H1 (cell line): ENCODE measurements around the gene NRBF2. TPM values are rescaled to one million over a fixed set of nuclear protein-coding genes. Genes with fewer than 3 reads are reported as not detected.

ENCODE experiments used
- CTCF ChIA-PET: fragments of 300-600 bp; sonication (Branson Sonifier 250); formaldehyde crosslinking; loops from one replicate; lab custom pipeline; 2021; ENCODE audit not compliant: partially characterized antibody; lab: Charles Lee
- POLR2A ChIA-PET: fragments of 300-600 bp; sonication (Branson Sonifier 250); formaldehyde crosslinking; loops from one replicate; lab custom pipeline; 2021; ENCODE audit warnings: inconsistent platforms; ENCODE audit not compliant: partially characterized antibody; lab: Charles Lee
- DNase-seq, 2 experiments: peaks; one replicate each; pipeline versions ENCODE4 v3.0.0 to v3.0.0-alpha.2; 2010 to 2022; ENCODE audit warnings: low spot score in 2 of 2, low read depth in 1 of 2, mixed read lengths in 1 of 2
- FAIRE-seq: peaks from 2 replicates; lab custom pipeline; 2011; peaks lifted over from hg19 to GRCh38; lab: Jason Lieb, UNC
- H2AFZ ChIP-seq: 2 replicates; pipeline ENCODE4 v1.8.1; 2012; ENCODE audit warnings: low read length, inconsistent platforms
- H2AK5ac ChIP-seq: 2 replicates; pipeline ENCODE4 v1.6.1; 2013; ENCODE audit warnings: low read depth, low read length
- H2BK120ac ChIP-seq: replicated peaks from 2 replicates; pipeline ENCODE3; 2013; ENCODE audit warnings: low read depth, low read length, inconsistent platforms
- H2BK12ac ChIP-seq: 2 replicates; pipeline ENCODE4 v1.6.1; 2013; ENCODE audit warnings: low read depth, low read length
- H2BK15ac ChIP-seq: 2 replicates; pipeline ENCODE4 v1.6.1; 2013; ENCODE audit warnings: low read length
- H2BK20ac ChIP-seq: 2 replicates; pipeline ENCODE4 v1.6.1; 2013; ENCODE audit warnings: low read length
- H2BK5ac ChIP-seq: 2 replicates; pipeline ENCODE4 v1.6.1; 2013; ENCODE audit warnings: low read depth, low read length
- H3K14ac ChIP-seq: 2 replicates; pipeline ENCODE4 v1.6.1; 2013; ENCODE audit warnings: inconsistent platforms; ENCODE audit not compliant: insufficient read length
- H3K18ac ChIP-seq: 2 replicates; pipeline ENCODE4 v1.6.1; 2013; ENCODE audit warnings: low read length; ENCODE audit errors: extremely low read depth
- H3K23ac ChIP-seq: 2 replicates; pipeline ENCODE4 v1.6.1; 2013; ENCODE audit warnings: inconsistent platforms; ENCODE audit not compliant: insufficient read length
- H3K23me2 ChIP-seq: 2 replicates; pipeline ENCODE4 v1.6.1; 2013; ENCODE audit warnings: low read depth, low read length
- H3K27ac ChIP-seq: 2 replicates; pipeline ENCODE4 v1.6.1; 2011; ENCODE audit warnings: low read depth, low read length, inconsistent platforms
- H3K27me3 ChIP-seq, 4 experiments: replicated peaks in 1 of 4; 1 replicate in 1 of 4; 2 replicates in 3 of 4; pipeline versions ENCODE4 v1.6.1 to v1.8.1; 2011 to 2013; ENCODE audit warnings: low read length in 3 of 4, mild to moderate bottlenecking in 3 of 4, inconsistent platforms in 2 of 4, mixed read lengths in 2 of 4, moderate library complexity in 1 of 4; ENCODE audit not compliant: control insufficient read depth in 3 of 4, insufficient read depth in 3 of 4; ENCODE audit errors: extremely low read depth in 1 of 4
- H3K36me3 ChIP-seq, 4 experiments: 2 replicates each; pipeline versions ENCODE4 v1.6.1 to v1.8.1; 2011 to 2013; ENCODE audit warnings: mild to moderate bottlenecking in 4 of 4, low read length in 3 of 4, moderate library complexity in 2 of 4, control low read depth in 1 of 4, inconsistent platforms in 1 of 4; ENCODE audit not compliant: insufficient read depth in 4 of 4, control insufficient read depth in 2 of 4
- H3K4ac ChIP-seq: replicated peaks from 2 replicates; pipeline ENCODE3; 2013; ENCODE audit warnings: low read length, low read depth, mixed read lengths, inconsistent platforms; ENCODE audit not compliant: insufficient read length
- H3K4me1 ChIP-seq, 4 experiments: replicated peaks in 1 of 4; 1 replicate in 1 of 4; 2 replicates in 3 of 4; pipeline versions ENCODE4 v1.6.1 to v1.8.1; 2011 to 2013; ENCODE audit warnings: low read length in 3 of 4, inconsistent platforms in 2 of 4, mixed read lengths in 1 of 4; ENCODE audit not compliant: insufficient read depth in 4 of 4, control insufficient read depth in 3 of 4
- H3K4me2 ChIP-seq, 2 experiments: 2 replicates each; pipeline versions ENCODE4 v1.6.1 to v1.8.1; 2011 to 2013; ENCODE audit warnings: low read depth in 2 of 2, low read length in 2 of 2, control low read depth in 1 of 2, inconsistent platforms in 1 of 2, mild to moderate bottlenecking in 1 of 2; ENCODE audit not compliant: insufficient read depth in 1 of 2
- H3K4me3 ChIP-seq, 4 experiments: fragments of 200-600, 300-600 bp in 1 of 4; sonication (generic), shearing (Covaris generic), sonication (Bioruptor Twin) in 1 of 4; 2 replicates each; pipeline versions ENCODE4 v1.5.1 to v1.8.1; 2011 to 2016; ENCODE audit warnings: low read length in 4 of 4, low read depth in 3 of 4, control low read depth in 2 of 4, inconsistent platforms in 2 of 4, mild to moderate bottlenecking in 2 of 4, mixed read lengths in 1 of 4, moderate library complexity in 1 of 4; ENCODE audit not compliant: insufficient read depth in 2 of 4; ENCODE audit errors: extremely low read depth in 1 of 4
- H3K56ac ChIP-seq: replicated peaks from 2 replicates; pipeline ENCODE3; 2013; ENCODE audit warnings: low read depth, mild to moderate bottlenecking, mixed read lengths, low read length, inconsistent platforms; ENCODE audit not compliant: insufficient read length
- H3K79me1 ChIP-seq: 2 replicates; pipeline ENCODE4 v1.6.1; 2013; ENCODE audit warnings: low read depth, low read length, control low read depth
- H3K79me2 ChIP-seq, 2 experiments: 2 replicates each; pipeline versions ENCODE4 v1.6.1 to v1.8.1; 2012 to 2013; ENCODE audit warnings: low read length in 2 of 2, mild to moderate bottlenecking in 2 of 2, inconsistent platforms in 1 of 2; ENCODE audit not compliant: insufficient read depth in 2 of 2, control insufficient read depth in 1 of 2
- H3K9ac ChIP-seq, 4 experiments: replicated peaks in 1 of 4; 1 replicate in 1 of 4; 2 replicates in 3 of 4; pipeline versions ENCODE4 v1.6.1 to v1.8.1; 2011 to 2013; ENCODE audit warnings: low read depth in 3 of 4, low read length in 3 of 4, control low read depth in 2 of 4, mild to moderate bottlenecking in 2 of 4, moderate library complexity in 2 of 4, inconsistent platforms in 1 of 4; ENCODE audit errors: extremely low read depth in 1 of 4
- H3K9me3 ChIP-seq, 2 experiments: 2 replicates each; pipeline versions ENCODE4 v1.6.1 to v1.8.1; 2012 to 2013; ENCODE audit warnings: mild to moderate bottlenecking in 2 of 2, moderate library complexity in 2 of 2, control low read depth in 1 of 2, inconsistent platforms in 1 of 2, low read depth in 1 of 2, low read length in 1 of 2, mixed read lengths in 1 of 2; ENCODE audit not compliant: insufficient read depth in 2 of 2
- H4K20me1 ChIP-seq, 2 experiments: replicated peaks in 1 of 2; 2 replicates each; pipeline versions ENCODE3 to v1.8.1; 2011 to 2013; ENCODE audit warnings: inconsistent platforms in 2 of 2, low read length in 2 of 2, mild to moderate bottlenecking in 1 of 2; ENCODE audit not compliant: insufficient read depth in 2 of 2, control insufficient read depth in 1 of 2
- H4K5ac ChIP-seq: 2 replicates; pipeline ENCODE4 v1.6.1; 2013; ENCODE audit warnings: low read length, low read depth, mixed read lengths, inconsistent platforms; ENCODE audit not compliant: insufficient read length
- H4K8ac ChIP-seq: 2 replicates; pipeline ENCODE4 v1.8.0; 2013; ENCODE audit warnings: mild to moderate bottlenecking, moderate library complexity, low read length, inconsistent platforms; ENCODE audit not compliant: insufficient read depth; ENCODE audit errors: extremely low read depth
- H4K91ac ChIP-seq: replicated peaks from 2 replicates; pipeline ENCODE3; 2013; ENCODE audit warnings: low read length, mixed read lengths, inconsistent platforms; ENCODE audit not compliant: insufficient read length
- RXRA ChIP-seq: IDR thresholded peaks from 2 replicates; pipeline ENCODE4 v1.6.1; 2011; ENCODE audit warnings: low read depth, mild to moderate bottlenecking, low read length, moderate library complexity; ENCODE audit not compliant: insufficient read depth
- ZNF274 ChIP-seq: IDR thresholded peaks from 2 replicates; pipeline ENCODE4 v1.7.0; 2012; ENCODE audit warnings: low read length, borderline replicate concordance; ENCODE audit errors: extremely low read depth
- WGBS, 2 experiments: shearing (Covaris generic) in 1 of 2; methylation state at CpG; one replicate each; pipeline versions ENCODE4 v1.1.6 to v1.1.7; 2013 to 2015; ENCODE audit warnings: low lambda C conversion rate in 2 of 2, mixed read lengths in 2 of 2, inconsistent platforms in 1 of 2, low coverage in 1 of 2, missing lambda C conversion rate in 1 of 2; ENCODE audit not compliant: insufficient replicate concordance in 2 of 2, insufficient coverage in 1 of 2, insufficient read length in 1 of 2; ENCODE audit errors: extremely low coverage in 1 of 2, missing lambda C conversion rate in 1 of 2; 5-methylcytosine and 5-hydroxymethylcytosine counted together
- polyA plus RNA-seq, 7 experiments: library from polyadenylated mRNA; depleted of rRNA in 3 of 7; stranded (reverse) in 5 of 7; unstranded in 2 of 7; fragments of >200 nt in 5 of 7; fragments of 200-250 nt in 2 of 7; gene quantifications; 1 replicate in 5 of 7; 2 replicates in 1 of 7; 4 replicates in 1 of 7; pipeline versions ENCODE4 v1.2.1 to v1.2.3, GENCODE V29; 2011 to 2013; ENCODE audit warnings: missing spikeins in 2 of 7, mixed read lengths in 2 of 7
- total RNA-seq: library from RNA; stranded (reverse); fragmentation: NEBNext Ultra II Directional; extraction: Animal tissue kit (Norgen Biotek cat#: 25700); gene quantifications from 2 replicates; pipeline ENCODE4 v1.2.1, GENCODE V29; 2021

Gene NRBF2
- total and polyA plus RNA-seq, 2 of the 8 experiments (the other 6 are each of a cell fraction or from before 2014, with no cell fraction given): 11.0 to 29.9 TPM

GRCh38 chr10:63156236-63156635 lies 23.1 kb downstream of the NRBF2 start:
- no peak for DNase-seq
- Histone ChIP-seq H3K56ac (no peak overlapping the region), H2AK5ac (no peak overlapping the region), H3K14ac (no peak overlapping the region), H3K36me3 (peaks cover 3 to 18% (median 10%) of the 10 kb centered on the region in 4 experiments; a peak in 4 of 8 replicates), H3K18ac (no peak overlapping the region), H3K23me2 (no peaks in the 10 kb centered on the region), H2BK120ac (no peak overlapping the region), H4K20me1 (no peaks in the 10 kb centered on the region), H3K9me3 (no peaks in the 10 kb centered on the region), H2BK5ac (no peak overlapping the region), H3K4me2 (no peak overlapping the region), H2AFZ (no peak overlapping the region), H3K79me1 (no peaks in the 10 kb centered on the region), H4K5ac (no peak overlapping the region), H3K4ac (no peak overlapping the region), H3K23ac (no peak overlapping the region), H3K27ac (no peak overlapping the region), H3K79me2 (peaks cover 0 to 1% of the 10 kb centered on the region in 2 experiments; a peak in 2 of 4 replicates), H3K27me3 (no peaks in the 10 kb centered on the region), H3K4me1 (peaks cover 0 to 4% (median 0%) of the 10 kb centered on the region in 4 experiments; a peak in 1 of 7 replicates), H2BK15ac (no peak overlapping the region), H2BK20ac (no peak overlapping the region), H3K4me3 (no peak overlapping the region), H2BK12ac (no peak overlapping the region), H3K9ac (no peak overlapping the region), H4K8ac (no peak overlapping the region), H4K91ac (no peak overlapping the region)
- TF ChIP-seq ZNF274: no peak
- no peak for TF ChIP-seq RXRA
- ChIA-PET POLR2A (interaction anchor here (0.8 to 2.0 kb wide), 4 partner anchors 11 to 557 kb away, joined by 3 to 7 read pairs (median 6); partner anchors contain the start of gene NRBF2), CTCF (interaction anchor here (0.6 to 3.9 kb wide), 16 partner anchors 10 to 611 kb away, joined by 3 to 32 read pairs (median 8); partner anchors contain the start of gene NRBF2)
- WGBS, 2 experiments: 77% methylated on average over 2 of the region's 2 CpGs; no CpG with 5 or more reads in 1 of the 2 experiments
- no peak for FAIRE-seq
